Testis (tissue), 2 donors: ENCODE measurements around the gene SLFN5.

Source experiments
- POLR2A ChIP-seq: fragments of 450-650 bp; IDR thresholded peaks from one replicate; pipeline ENCODE4 v1.6.1; 2017; ENCODE audit warnings: antibody characterized with exemption, mild to moderate bottlenecking, moderate library complexity
- TF ChIP-seq, protein P1 (sequence below), 3 experiments: fragments of 450-650 bp in 2 of 3; fragments of 200-600 bp in 1 of 3; sonication (generic) in 1 of 3; IDR thresholded peaks; one replicate each; pipeline ENCODE4 v1.5.1; 2016 to 2019; ENCODE audit warnings: antibody characterized with exemption in 3 of 3, mild to moderate bottlenecking in 2 of 3, moderate library complexity in 1 of 3

DNA sequence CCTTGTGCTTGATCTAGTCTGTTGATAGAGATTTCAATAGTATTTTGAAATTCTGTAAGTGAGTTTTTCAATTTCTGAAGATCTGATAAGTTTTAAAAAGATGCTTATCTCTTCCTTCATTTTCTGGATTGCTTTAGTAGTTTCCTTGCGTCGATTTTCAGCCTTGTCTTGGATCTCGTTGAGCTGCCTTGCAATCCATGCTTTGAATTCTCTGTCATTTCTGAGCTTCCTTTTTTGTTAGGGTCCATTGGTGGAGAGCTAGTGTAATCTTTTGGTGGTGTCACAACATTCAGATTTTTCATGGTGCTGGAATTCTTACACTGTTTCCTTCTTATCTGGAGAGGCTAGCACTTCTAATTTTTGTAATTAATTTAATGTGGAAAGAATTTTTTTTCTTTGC, 69.5 kb downstream of the SLFN5 start:
- no peak for TF ChIP-seq POLR2A
- TF ChIP-seq, protein P1, sequence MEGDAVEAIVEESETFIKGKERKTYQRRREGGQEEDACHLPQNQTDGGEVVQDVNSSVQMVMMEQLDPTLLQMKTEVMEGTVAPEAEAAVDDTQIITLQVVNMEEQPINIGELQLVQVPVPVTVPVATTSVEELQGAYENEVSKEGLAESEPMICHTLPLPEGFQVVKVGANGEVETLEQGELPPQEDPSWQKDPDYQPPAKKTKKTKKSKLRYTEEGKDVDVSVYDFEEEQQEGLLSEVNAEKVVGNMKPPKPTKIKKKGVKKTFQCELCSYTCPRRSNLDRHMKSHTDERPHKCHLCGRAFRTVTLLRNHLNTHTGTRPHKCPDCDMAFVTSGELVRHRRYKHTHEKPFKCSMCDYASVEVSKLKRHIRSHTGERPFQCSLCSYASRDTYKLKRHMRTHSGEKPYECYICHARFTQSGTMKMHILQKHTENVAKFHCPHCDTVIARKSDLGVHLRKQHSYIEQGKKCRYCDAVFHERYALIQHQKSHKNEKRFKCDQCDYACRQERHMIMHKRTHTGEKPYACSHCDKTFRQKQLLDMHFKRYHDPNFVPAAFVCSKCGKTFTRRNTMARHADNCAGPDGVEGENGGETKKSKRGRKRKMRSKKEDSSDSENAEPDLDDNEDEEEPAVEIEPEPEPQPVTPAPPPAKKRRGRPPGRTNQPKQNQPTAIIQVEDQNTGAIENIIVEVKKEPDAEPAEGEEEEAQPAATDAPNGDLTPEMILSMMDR (IDR thresholded peaks at IDR 0.05) = no peak
